Endothelial cell of umbilical vein (primary cell): ENCODE data around the gene CROCC2.

Source experiments
- CTCF ChIP-seq, 2 donors: IDR thresholded peaks; 1 replicate in 1 of 2; 2 replicates in 1 of 2; pipeline ENCODE4 v1.5.1; 2011; ENCODE audit warnings: low read length in 2 of 2, mild to moderate bottlenecking in 2 of 2, moderate library complexity in 2 of 2, control low read depth in 1 of 2, inconsistent platforms in 1 of 2, low read depth in 1 of 2; ENCODE audit not compliant: insufficient read depth in 1 of 2; ENCODE audit errors: extremely low read depth in 1 of 2
- EZH2 ChIP-seq: IDR thresholded peaks from 2 replicates; pipeline ENCODE4 v1.6.1; 2012; ENCODE audit warnings: borderline replicate concordance, low read depth, mild to moderate bottlenecking, moderate library complexity, low read length, inconsistent platforms; ENCODE audit not compliant: severe bottlenecking
- FOS ChIP-seq: IDR thresholded peaks from 2 replicates; pipeline ENCODE4 v1.6.1; 2011; ENCODE audit warnings: mild to moderate bottlenecking, low read length, moderate library complexity, borderline replicate concordance; ENCODE audit not compliant: insufficient read depth
- GATA2 ChIP-seq: IDR thresholded peaks from 2 replicates; pipeline ENCODE4 v1.7.0; 2011; ENCODE audit warnings: low read depth, mild to moderate bottlenecking, moderate library complexity, mixed read lengths, low read length; ENCODE audit not compliant: insufficient read length, insufficient read depth
- JUN ChIP-seq: IDR thresholded peaks from 2 replicates; pipeline ENCODE4 v1.6.1; 2011; ENCODE audit warnings: borderline replicate concordance, low read depth; ENCODE audit not compliant: insufficient read length, insufficient read depth
- MAX ChIP-seq: IDR thresholded peaks from 2 replicates; pipeline ENCODE4 v1.6.1; 2011; ENCODE audit not compliant: insufficient read depth, insufficient read length
- MYC ChIP-seq: IDR thresholded peaks from one replicate; pipeline ENCODE4 v1.6.1; 2011; ENCODE audit warnings: mild to moderate bottlenecking, low read depth, low read length
- POLR2A ChIP-seq: IDR thresholded peaks from 2 replicates; pipeline ENCODE4 v1.6.1; 2012; ENCODE audit warnings: low read depth, mild to moderate bottlenecking, control low read depth, low read length
- POLR2AphosphoS5 ChIP-seq: IDR thresholded peaks from 2 replicates; pipeline ENCODE4 v1.6.1; 2012; ENCODE audit warnings: low read depth, mild to moderate bottlenecking, control low read depth, low read length, moderate library complexity; ENCODE audit not compliant: insufficient read depth

DNA sequence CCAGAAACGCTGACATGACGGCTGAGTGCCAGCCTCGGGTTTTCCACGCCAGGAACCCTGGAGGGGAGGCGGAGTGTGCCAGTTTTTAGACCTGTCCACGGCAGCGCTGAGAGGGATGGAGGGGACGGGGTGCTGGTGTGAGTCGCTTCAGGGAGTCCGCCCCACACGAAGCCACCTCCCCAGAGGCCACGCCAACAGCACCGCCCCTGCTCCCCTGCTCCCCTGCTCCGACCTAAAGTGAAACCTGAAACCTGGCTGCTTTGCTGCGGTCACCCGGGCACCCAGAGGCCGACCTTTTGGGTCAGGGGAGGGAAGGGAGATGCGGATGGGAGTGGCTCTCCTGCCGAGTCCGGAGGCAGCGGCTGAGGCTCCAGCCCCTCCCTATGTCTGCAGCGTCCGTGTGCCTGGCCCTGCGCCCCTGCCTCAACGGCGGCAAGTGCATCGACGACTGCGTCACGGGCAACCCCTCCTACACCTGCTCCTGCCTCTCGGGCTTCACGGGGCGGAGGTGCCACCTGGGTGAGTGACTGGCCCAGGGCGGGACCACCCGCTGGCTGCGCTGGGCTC, 130.3 kb downstream of the CROCC2 start:
- TF ChIP-seq CTCF (IDR thresholded peaks at IDR 0.05; ENCODE audit: extremely low read depth in 1 of 2, insufficient read depth in 1 of 2, low read depth in 1 of 2, low read length in 2 of 2), result no peak
- TF ChIP-seq POLR2A, result no peak
- TF ChIP-seq JUN, result no peak
- TF ChIP-seq EZH2, result no peak
- no peak for TF ChIP-seq GATA2
- no peak for TF ChIP-seq POLR2AphosphoS5
- TF ChIP-seq FOS, result no peak
- no peak for TF ChIP-seq MYC
- no peak for TF ChIP-seq MAX
